GM19035 (cell line): ENCODE results near the gene DGKH.
"Not testable (repeated sequence)": the region's sequence is repeated elsewhere in the genome, so short reads cannot be mapped to it uniquely, and the experiment has no call there.

Source experiments
- ATAC-seq: cut with Tn5 transposase; IDR thresholded peaks from one replicate; pipeline ENCODE4 v1.9.1; 2021; ENCODE audit not compliant: unreplicated experiment

Gene DGKH

GRCh38 chr13:42108217-42108616, 59.8 kb downstream of the DGKH start:
- ATAC-seq = no peak

- ATAC-seq = no peak
Measured at GRCh38 chr13:42109957-42110356, 61.5 kb downstream of the DGKH start.

- ATAC-seq = no peak
Measured at GRCh38 chr13:42110410-42111155, 62.1 kb downstream of the DGKH start.

- ATAC-seq = no peak
Measured at GRCh38 chr13:42112864-42113263, 64.4 kb downstream of the DGKH start.

- ATAC-seq = no peak
Measured at GRCh38 chr13:42113478-42113877, 65.0 kb downstream of the DGKH start.

- ATAC-seq = no peak
Measured at GRCh38 chr13:42114278-42114677, 65.8 kb downstream of the DGKH start.

GRCh38 chr13:42114912-42115311, 66.5 kb downstream of the DGKH start:
- ATAC-seq = no peak

GRCh38 chr13:42116225-42116624, 67.8 kb downstream of the DGKH start:
- ATAC-seq = no peak

- ATAC-seq = no peak
Measured at GRCh38 chr13:42119041-42119440, 70.6 kb downstream of the DGKH start.

- ATAC-seq = no peak
Measured at GRCh38 chr13:42119875-42120274, 71.4 kb downstream of the DGKH start.

- ATAC-seq = no peak
Measured at GRCh38 chr13:42123600-42123999, 75.2 kb downstream of the DGKH start.

GRCh38 chr13:42125046-42125445, 76.6 kb downstream of the DGKH start:
- no peak for ATAC-seq

- no peak for ATAC-seq
Measured at GRCh38 chr13:42127047-42127446, 78.6 kb downstream of the DGKH start.

GRCh38 chr13:42129033-42129432, 80.6 kb downstream of the DGKH start:
- no peak for ATAC-seq

- ATAC-seq = no peak
Measured at GRCh38 chr13:42136518-42136917, 88.1 kb downstream of the DGKH start.

- ATAC-seq = no peak
Measured at GRCh38 chr13:42137856-42138537, 89.5 kb downstream of the DGKH start.

GRCh38 chr13:42140494-42140893, 92.0 kb downstream of the DGKH start:
- no peak for ATAC-seq

- not testable (repeated sequence) for ATAC-seq
Measured at GRCh38 chr13:42141052-42141451, 92.6 kb downstream of the DGKH start.

- no peak for ATAC-seq
Measured at GRCh38 chr13:42146359-42146758, 97.9 kb downstream of the DGKH start.

GRCh38 chr13:42148538-42148937, 100.1 kb downstream of the DGKH start:
- ATAC-seq = no peak

- ATAC-seq = no peak
Measured at GRCh38 chr13:42149136-42149535, 100.7 kb downstream of the DGKH start.

GRCh38 chr13:42151781-42152180, 103.3 kb downstream of the DGKH start:
- no peak for ATAC-seq

GRCh38 chr13:42152495-42152894, 104.0 kb downstream of the DGKH start:
- ATAC-seq = no peak
